Measurements from ENCODE around the gene APBB2. TPM values are rescaled to one million over a fixed set of nuclear protein-coding genes. Genes with fewer than 3 reads are reported as not detected.
"Not testable (repeated sequence)": the region's sequence is repeated elsewhere in the genome, so short reads cannot be mapped to it uniquely, and the experiment has no call there.

The APBB2 gene
- total RNA-seq, 2 donors from 2014 or later, result 17.4 to 56.6 TPM

DNA sequence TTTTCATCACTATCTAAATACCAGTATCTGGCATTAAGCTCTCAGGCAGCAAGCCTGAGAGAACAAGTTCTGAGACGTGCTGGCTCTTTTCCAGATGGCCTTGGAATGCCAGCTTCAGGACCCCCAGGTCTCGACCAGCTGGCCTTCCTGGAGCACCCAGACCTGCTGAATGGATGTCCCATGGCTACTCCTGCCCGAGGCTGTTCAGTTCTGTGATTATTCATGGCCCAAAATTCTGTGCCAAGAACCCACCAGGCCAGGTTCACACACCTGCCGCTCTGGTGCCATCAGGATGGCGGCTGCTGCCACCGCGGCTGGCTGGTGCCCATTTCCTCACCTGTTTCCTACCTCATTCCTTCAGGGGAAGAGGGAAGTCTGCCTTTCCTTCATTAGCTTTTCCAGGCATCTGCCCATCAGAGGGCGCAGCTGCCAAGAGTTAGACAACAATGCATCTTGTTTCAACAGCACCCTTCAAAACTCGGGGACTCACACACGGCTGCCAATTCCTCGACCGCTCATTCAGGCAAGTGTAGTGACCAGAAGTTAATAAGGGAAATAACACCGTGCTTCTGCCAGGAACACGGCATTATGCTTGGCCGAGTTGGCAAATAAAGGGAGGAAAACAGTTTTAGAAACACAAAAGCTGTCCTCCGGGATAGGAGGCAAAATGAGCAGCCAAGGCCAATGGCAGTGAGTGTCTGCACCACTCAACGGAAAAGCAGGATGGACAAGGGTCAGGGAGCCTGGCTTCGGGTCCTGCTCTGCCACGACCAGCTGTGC is 290.8 kb downstream of the APBB2 start:
- 48% methylated on average over 19 of the region's 19 CpGs for WGBS
- TF ChIP-seq, protein P1, sequence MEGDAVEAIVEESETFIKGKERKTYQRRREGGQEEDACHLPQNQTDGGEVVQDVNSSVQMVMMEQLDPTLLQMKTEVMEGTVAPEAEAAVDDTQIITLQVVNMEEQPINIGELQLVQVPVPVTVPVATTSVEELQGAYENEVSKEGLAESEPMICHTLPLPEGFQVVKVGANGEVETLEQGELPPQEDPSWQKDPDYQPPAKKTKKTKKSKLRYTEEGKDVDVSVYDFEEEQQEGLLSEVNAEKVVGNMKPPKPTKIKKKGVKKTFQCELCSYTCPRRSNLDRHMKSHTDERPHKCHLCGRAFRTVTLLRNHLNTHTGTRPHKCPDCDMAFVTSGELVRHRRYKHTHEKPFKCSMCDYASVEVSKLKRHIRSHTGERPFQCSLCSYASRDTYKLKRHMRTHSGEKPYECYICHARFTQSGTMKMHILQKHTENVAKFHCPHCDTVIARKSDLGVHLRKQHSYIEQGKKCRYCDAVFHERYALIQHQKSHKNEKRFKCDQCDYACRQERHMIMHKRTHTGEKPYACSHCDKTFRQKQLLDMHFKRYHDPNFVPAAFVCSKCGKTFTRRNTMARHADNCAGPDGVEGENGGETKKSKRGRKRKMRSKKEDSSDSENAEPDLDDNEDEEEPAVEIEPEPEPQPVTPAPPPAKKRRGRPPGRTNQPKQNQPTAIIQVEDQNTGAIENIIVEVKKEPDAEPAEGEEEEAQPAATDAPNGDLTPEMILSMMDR (IDR thresholded peaks at IDR 0.05), result no peak
- peak; percentile 8 for TF ChIP-seq POLR2AphosphoS5 (IDR thresholded peaks at IDR 0.05)
- TF ChIP-seq POLR2A (IDR thresholded peaks at IDR 0.05), result no peak
- Histone ChIP-seq H3K27me3 (replicated peaks; ENCODE audit: insufficient read depth) (no peaks in the 10 kb centered on the region), H3K36me3 (no peaks in the 10 kb centered on the region), H3K27ac (no peak overlapping the region), H3K4me3 (no peak overlapping the region), H3K4me1 (replicated peaks) (no peaks in the 10 kb centered on the region), H3K9me3 (no peaks in the 10 kb centered on the region)
- DNase-seq (ENCODE audit: low spot score), result no peak
- intact Hi-C loops (cut with DNase I), result no loop called here

DNA sequence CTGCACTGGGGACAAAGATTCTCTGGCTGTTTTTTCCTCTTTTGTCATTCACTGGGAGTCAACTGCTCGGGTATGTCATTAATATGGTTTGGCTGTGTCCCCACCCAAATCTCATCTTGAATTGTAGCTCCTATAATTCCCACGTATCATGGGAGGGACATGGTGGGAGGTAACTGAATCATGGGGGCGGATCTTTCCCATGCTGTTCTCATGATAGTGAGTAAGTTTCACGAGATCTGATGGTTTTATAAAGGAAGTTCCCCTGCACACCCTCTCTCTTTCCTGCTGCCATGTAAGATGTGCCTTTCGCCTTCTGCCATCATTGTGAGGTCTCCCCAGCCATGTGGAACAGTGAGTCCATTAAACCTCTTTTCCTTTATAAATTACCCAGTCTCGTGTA is 294.4 kb downstream of the APBB2 start:
- H3K9me3 ChIP-seq; H3K27ac ChIP-seq; H3K4me1 ChIP-seq (replicated peaks); DNase-seq (ENCODE audit: low spot score); intact Hi-C loops (cut with DNase I); H3K4me3 ChIP-seq; H3K27me3 ChIP-seq (replicated peaks; ENCODE audit: insufficient read depth); H3K36me3 ChIP-seq: not testable (repeated sequence)
- 88% methylated on average over 6 of the region's 6 CpGs for WGBS

DNA sequence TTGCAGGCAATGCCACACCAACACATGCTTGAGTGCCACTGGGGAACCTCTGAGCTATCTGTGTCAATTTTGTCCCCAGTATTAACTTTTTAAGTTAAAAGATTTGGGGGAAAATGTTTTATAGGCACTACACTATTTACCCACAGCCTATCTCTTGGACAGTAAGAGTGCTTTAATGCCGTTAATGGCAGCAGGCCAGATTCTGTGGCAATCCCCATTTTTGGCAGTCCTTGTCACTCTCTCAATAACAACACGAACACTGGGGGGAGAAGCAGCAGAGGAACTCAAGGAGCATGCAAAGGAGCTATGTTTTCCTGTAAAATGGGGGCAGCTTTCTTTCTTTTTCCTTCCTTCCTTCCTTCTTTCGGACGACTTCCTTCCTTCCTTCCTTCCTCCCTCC is 296.0 kb downstream of the APBB2 start:
- Histone ChIP-seq H3K9me3 (no peaks in the 10 kb centered on the region), H3K36me3 (no peaks in the 10 kb centered on the region), H3K27me3 (replicated peaks; ENCODE audit: insufficient read depth) (no peaks in the 10 kb centered on the region), H3K4me1 (replicated peaks) (no peaks in the 10 kb centered on the region), H3K27ac (no peak overlapping the region), H3K4me3 (no peak overlapping the region)
- TF ChIP-seq POLR2A (IDR thresholded peaks at IDR 0.05) (no peak), POLR2AphosphoS5 (IDR thresholded peaks at IDR 0.05) (peak; percentile 83)
- peak; percentile 85 for DNase-seq (ENCODE audit: low spot score)
- intact Hi-C loops (cut with DNase I), result no loop called here
- WGBS, result 14% methylated on average over 4 of the region's 4 CpGs

DNA sequence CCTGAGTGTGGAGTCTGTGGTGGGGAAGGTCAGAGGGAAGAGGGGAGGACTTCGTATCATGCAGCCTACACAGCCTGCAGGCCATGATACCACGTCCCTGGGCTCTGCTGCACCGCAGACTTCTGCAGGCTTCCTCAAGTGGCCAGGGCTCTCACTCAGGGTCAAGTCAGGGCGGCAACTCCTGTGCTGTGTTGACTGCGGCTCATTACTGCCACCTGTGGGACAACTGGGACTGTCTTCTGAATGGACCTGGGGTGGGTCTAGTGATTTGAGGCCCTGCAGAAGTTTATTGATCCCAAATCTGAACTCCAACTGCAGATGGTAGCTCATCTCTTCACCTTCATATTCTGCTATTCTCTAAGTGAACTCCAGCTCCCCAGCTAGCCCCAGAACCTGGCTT is 297.5 kb downstream of the APBB2 start:
- H3K4me3 ChIP-seq, result no peak overlapping the region
- H3K9me3 ChIP-seq, result no peaks in the 10 kb centered on the region
- no peaks in the 10 kb centered on the region for H3K36me3 ChIP-seq
- no peaks in the 10 kb centered on the region for H3K4me1 ChIP-seq (replicated peaks)
- no peak overlapping the region for H3K27ac ChIP-seq
- intact Hi-C loops (cut with DNase I), result no loop called here
- DNase-seq (ENCODE audit: low spot score), result no peak
- no peak for TF ChIP-seq POLR2AphosphoS5 (IDR thresholded peaks at IDR 0.05)
- TF ChIP-seq, protein P1 (IDR thresholded peaks at IDR 0.05), result no peak
- no peak for TF ChIP-seq POLR2A (IDR thresholded peaks at IDR 0.05)
- 97% methylated on average over 5 of the region's 5 CpGs for WGBS
- no peaks in the 10 kb centered on the region for H3K27me3 ChIP-seq (replicated peaks; ENCODE audit: insufficient read depth)

DNA sequence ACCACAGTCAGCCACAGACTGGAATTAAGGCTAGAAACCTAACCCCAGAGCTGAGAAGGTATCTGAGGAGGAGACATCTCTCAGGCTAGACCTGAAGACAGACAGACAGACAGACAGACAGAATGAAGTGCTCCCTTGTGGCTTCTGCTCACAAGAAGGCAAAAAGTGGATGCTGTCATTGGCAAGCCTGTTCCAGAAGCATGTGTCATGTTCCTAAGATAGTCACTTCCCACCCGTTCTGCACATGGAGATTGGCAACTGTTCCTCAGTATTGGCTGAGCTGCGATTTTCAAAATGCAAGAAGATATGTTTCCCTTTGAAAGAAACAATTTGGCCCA is 298.2 kb downstream of the APBB2 start:
- Histone ChIP-seq H3K4me3 (no peak overlapping the region), H3K36me3 (no peaks in the 10 kb centered on the region), H3K27ac (no peak overlapping the region), H3K9me3 (no peaks in the 10 kb centered on the region), H3K4me1 (replicated peaks) (no peaks in the 10 kb centered on the region), H3K27me3 (replicated peaks; ENCODE audit: insufficient read depth) (no peaks in the 10 kb centered on the region)
- no peak for DNase-seq (ENCODE audit: low spot score)
- TF ChIP-seq, protein P1 (IDR thresholded peaks at IDR 0.05), result no peak
- TF ChIP-seq POLR2A (IDR thresholded peaks at IDR 0.05), result no peak
- TF ChIP-seq POLR2AphosphoS5 (IDR thresholded peaks at IDR 0.05), result no peak
- intact Hi-C loops (cut with DNase I), result no loop called here
- WGBS, result 60% methylated on average over 2 of the region's 2 CpGs

Data from prostate gland (tissue), 2 donors.